Endothelial cell of umbilical vein (primary cell): ENCODE measurements around the gene NRCAM. TPM values are rescaled to one million over a fixed set of nuclear protein-coding genes. Genes with fewer than 3 reads are reported as not detected.
A peak's percentile ranks its signal among the peaks of the same experiment; 100 is the strongest.

Source experiments
- BruUV-seq: library from RNA; stranded (reverse); fragments of 400-500 nt; replicated peaks from 2 replicates; lab custom pipeline; 2021; lab: Mats Ljungman, UMichigan
- CTCF ChIA-PET: fragments of 300-600, 350-600 bp; sonication (Branson Sonifier 250); formaldehyde crosslinking; loops from one replicate; lab custom pipeline; 2021; ENCODE audit warnings: antibody characterized with exemption, inconsistent platforms; lab: Charles Lee
- POLR2A ChIA-PET: fragments of 300-600, 350-600 bp; sonication (Branson Sonifier 250); formaldehyde crosslinking; loops from one replicate; lab custom pipeline; 2021; ENCODE audit warnings: antibody characterized with exemption, inconsistent platforms; lab: Charles Lee
- DNase-seq: peaks from one replicate; pipeline ENCODE4 v3.0.0-alpha.2; 2011; ENCODE audit warnings: low read depth, low spot score
- FAIRE-seq: peaks from 2 replicates; lab custom pipeline; 2011; peaks lifted over from hg19 to GRCh38; lab: Jason Lieb, UNC
- H2AFZ ChIP-seq: 2 replicates; pipeline ENCODE4 v1.6.0; 2012; ENCODE audit warnings: low read depth, low read length, control low read depth, inconsistent platforms
- H3K27ac ChIP-seq: 2 replicates; pipeline ENCODE4 v1.5.1; 2011; ENCODE audit warnings: low read depth, mild to moderate bottlenecking, control low read depth, low read length, moderate library complexity; ENCODE audit not compliant: insufficient read depth
- H3K27me3 ChIP-seq, 2 experiments: 2 replicates each; pipeline versions ENCODE4 v1.6.0 to v1.6.1; 2011; ENCODE audit warnings: low read length in 2 of 2, mixed read lengths in 1 of 2; ENCODE audit not compliant: control insufficient read depth in 2 of 2, insufficient read depth in 2 of 2
- H3K36me3 ChIP-seq, 2 experiments: 2 replicates in 1 of 2; 3 replicates in 1 of 2; pipeline ENCODE4 v1.5.1; 2011; ENCODE audit warnings: low read length in 2 of 2, mild to moderate bottlenecking in 1 of 2, moderate library complexity in 1 of 2; ENCODE audit not compliant: control insufficient read depth in 2 of 2, insufficient read depth in 2 of 2; ENCODE audit errors: extremely low read depth in 1 of 2
- H3K4me1 ChIP-seq: 3 replicates; pipeline ENCODE4 v1.5.1; 2011; ENCODE audit warnings: mild to moderate bottlenecking, low read length; ENCODE audit not compliant: control insufficient read depth, insufficient read depth; ENCODE audit errors: extremely low read depth
- H3K4me2 ChIP-seq: 2 replicates; pipeline ENCODE4 v1.6.1; 2011; ENCODE audit warnings: low read length, control low read depth, mixed read lengths; ENCODE audit not compliant: insufficient read depth
- H3K4me3 ChIP-seq, 3 experiments: fragments of 200-600 bp in 1 of 3; sonication (generic), shearing (Covaris generic) in 1 of 3; replicated peaks in 1 of 3; 2 replicates each; pipeline ENCODE4 v1.5.1; 2011 to 2016; ENCODE audit warnings: control low read depth in 3 of 3, low read length in 3 of 3, mild to moderate bottlenecking in 2 of 3, inconsistent platforms in 1 of 3, low read depth in 1 of 3, moderate library complexity in 1 of 3; ENCODE audit not compliant: insufficient read depth in 1 of 3
- H3K79me2 ChIP-seq: 2 replicates; pipeline ENCODE4 v1.6.0; 2012; ENCODE audit warnings: low read length, inconsistent platforms; ENCODE audit not compliant: control insufficient read depth, insufficient read depth
- H3K9ac ChIP-seq: replicated peaks from 2 replicates; pipeline ENCODE3; 2011; ENCODE audit warnings: low read length, control low read depth; ENCODE audit not compliant: insufficient read depth; ENCODE audit errors: extremely low read depth
- H3K9me1 ChIP-seq: replicated peaks from 3 replicates; pipeline ENCODE4 v1.6.0; 2011; ENCODE audit warnings: mild to moderate bottlenecking, low read length; ENCODE audit not compliant: control insufficient read depth, insufficient read depth; ENCODE audit errors: extremely low read depth
- H3K9me3 ChIP-seq: replicated peaks from 2 replicates; pipeline ENCODE4 v1.5.1; 2012; ENCODE audit warnings: low read length, inconsistent platforms; ENCODE audit not compliant: control insufficient read depth, insufficient read depth
- H4K20me1 ChIP-seq: replicated peaks from 2 replicates; pipeline ENCODE3; 2011; ENCODE audit warnings: mild to moderate bottlenecking, low read length; ENCODE audit not compliant: control insufficient read depth, insufficient read depth; ENCODE audit errors: extremely low read depth
- EZH2 ChIP-seq: IDR thresholded peaks from 2 replicates; pipeline ENCODE4 v1.6.1; 2012; ENCODE audit warnings: borderline replicate concordance, low read depth, mild to moderate bottlenecking, moderate library complexity, low read length, inconsistent platforms; ENCODE audit not compliant: severe bottlenecking
- FOS ChIP-seq: IDR thresholded peaks from 2 replicates; pipeline ENCODE4 v1.6.1; 2011; ENCODE audit warnings: mild to moderate bottlenecking, low read length, moderate library complexity, borderline replicate concordance; ENCODE audit not compliant: insufficient read depth
- GATA2 ChIP-seq: IDR thresholded peaks from 2 replicates; pipeline ENCODE4 v1.7.0; 2011; ENCODE audit warnings: low read depth, mild to moderate bottlenecking, moderate library complexity, mixed read lengths, low read length; ENCODE audit not compliant: insufficient read length, insufficient read depth
- JUN ChIP-seq: IDR thresholded peaks from 2 replicates; pipeline ENCODE4 v1.6.1; 2011; ENCODE audit warnings: borderline replicate concordance, low read depth; ENCODE audit not compliant: insufficient read length, insufficient read depth
- MYC ChIP-seq: IDR thresholded peaks from one replicate; pipeline ENCODE4 v1.6.1; 2011; ENCODE audit warnings: mild to moderate bottlenecking, low read depth, low read length
- POLR2A ChIP-seq: IDR thresholded peaks from 2 replicates; pipeline ENCODE4 v1.6.1; 2012; ENCODE audit warnings: low read depth, mild to moderate bottlenecking, control low read depth, low read length
- POLR2AphosphoS5 ChIP-seq: IDR thresholded peaks from 2 replicates; pipeline ENCODE4 v1.6.1; 2012; ENCODE audit warnings: low read depth, mild to moderate bottlenecking, control low read depth, low read length, moderate library complexity; ENCODE audit not compliant: insufficient read depth
- dilution Hi-C: fragments of 300-500 bp; cut with MboI; formaldehyde crosslinking; loops from one replicate; pipeline ENCODE4 v1.15.0; 2019; ENCODE audit warnings: low sequenced_read_pairs; ENCODE audit not compliant: extremely low pct_ligation_motif_present
- intact Hi-C: fragments of 100-400 bp; cut with micrococcal nuclease; formaldehyde crosslinking; loops from one replicate; pipeline ENCODE4 v1.10.0; 2022
- polyA plus RNA-seq, 4 experiments: library from polyadenylated mRNA; depleted of rRNA in 3 of 4; stranded (reverse) in 3 of 4; unstranded in 1 of 4; fragments of >200 nt; gene quantifications; 2 replicates each; pipeline versions ENCODE4 v1.2.1 to v1.2.3, GENCODE V29; 2011 to 2012; ENCODE audit warnings: missing spikeins in 1 of 4
- total RNA-seq: library from RNA; stranded (reverse); gene quantifications from 2 replicates; pipeline ENCODE4 v1.2.3, GENCODE V29; 2021
- TF ChIP-seq, protein P1 (sequence below), 2 donors: IDR thresholded peaks; 1 replicate in 1 of 2; 2 replicates in 1 of 2; pipeline ENCODE4 v1.5.1; 2011; ENCODE audit warnings: low read length in 2 of 2, mild to moderate bottlenecking in 2 of 2, moderate library complexity in 2 of 2, control low read depth in 1 of 2, inconsistent platforms in 1 of 2, low read depth in 1 of 2; ENCODE audit not compliant: insufficient read depth in 1 of 2; ENCODE audit errors: extremely low read depth in 1 of 2
- TF ChIP-seq, protein P2 (sequence below): IDR thresholded peaks from 2 replicates; pipeline ENCODE4 v1.6.1; 2011; ENCODE audit not compliant: insufficient read depth, insufficient read length

The NRCAM gene
- total and polyA plus RNA-seq, 2 donors (not counting 3 experiments of a cell fraction or from before 2014, with no cell fraction given), result 26.0 to 47.6 TPM

DNA sequence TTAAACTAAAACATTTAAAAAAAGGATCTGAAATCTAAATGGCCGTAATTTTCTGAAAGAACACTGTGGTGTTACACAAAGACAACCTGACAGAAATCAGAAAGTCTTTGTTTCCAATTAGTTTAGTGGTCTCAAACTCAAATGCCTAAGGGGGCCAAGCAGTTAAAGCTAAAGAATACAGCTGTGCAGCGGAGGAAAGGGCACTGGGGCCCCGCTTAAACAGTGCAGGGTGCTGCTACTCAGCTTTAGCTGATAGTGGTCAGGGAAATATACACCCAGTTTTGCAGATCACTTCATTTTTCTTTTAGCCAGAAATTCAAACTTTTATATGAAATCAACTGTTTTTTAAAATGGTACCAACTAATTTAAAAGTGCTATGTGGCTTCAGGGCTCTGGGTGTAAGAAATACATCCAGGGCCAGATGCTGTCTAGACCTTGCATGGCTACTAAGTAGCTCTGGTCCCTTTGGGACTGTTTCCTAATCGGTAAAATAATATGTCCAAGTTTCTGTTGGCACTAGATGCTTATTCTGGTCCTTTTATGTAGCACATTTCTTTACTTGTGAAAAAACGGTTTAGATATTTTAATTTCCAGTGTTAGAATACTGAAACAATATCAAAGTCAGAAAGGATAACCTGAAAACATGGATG lies 164.3 kb downstream of the NRCAM start:
- Histone ChIP-seq H3K9ac (peak overlapping the region; percentile 74), H3K27me3 (no peaks in the 10 kb centered on the region), H3K9me1 (no peaks in the 10 kb centered on the region), H3K36me3 (no peaks in the 10 kb centered on the region), H3K4me2 (peak overlapping the region; percentile 31), H4K20me1 (no peaks in the 10 kb centered on the region), H3K4me1 (peaks cover 52% of the 10 kb centered on the region), H3K9me3 (no peaks in the 10 kb centered on the region), H3K79me2 (peaks cover 23% of the 10 kb centered on the region), H3K27ac (peak overlapping the region; percentile 88), H2AFZ (no peak overlapping the region), H3K4me3 (no peak overlapping the region)
- intact Hi-C loops, result loop anchor here (2.0 to 10.0 kb wide), 4 partner anchors 13 to 277 kb away; no protein-coding TSS in a partner anchor
- dilution Hi-C loops, result no loop called here
- no peak for TF ChIP-seq GATA2
- no peak for TF ChIP-seq FOS
- no peak for TF ChIP-seq POLR2AphosphoS5
- no peak for TF ChIP-seq EZH2
- TF ChIP-seq, protein P1, sequence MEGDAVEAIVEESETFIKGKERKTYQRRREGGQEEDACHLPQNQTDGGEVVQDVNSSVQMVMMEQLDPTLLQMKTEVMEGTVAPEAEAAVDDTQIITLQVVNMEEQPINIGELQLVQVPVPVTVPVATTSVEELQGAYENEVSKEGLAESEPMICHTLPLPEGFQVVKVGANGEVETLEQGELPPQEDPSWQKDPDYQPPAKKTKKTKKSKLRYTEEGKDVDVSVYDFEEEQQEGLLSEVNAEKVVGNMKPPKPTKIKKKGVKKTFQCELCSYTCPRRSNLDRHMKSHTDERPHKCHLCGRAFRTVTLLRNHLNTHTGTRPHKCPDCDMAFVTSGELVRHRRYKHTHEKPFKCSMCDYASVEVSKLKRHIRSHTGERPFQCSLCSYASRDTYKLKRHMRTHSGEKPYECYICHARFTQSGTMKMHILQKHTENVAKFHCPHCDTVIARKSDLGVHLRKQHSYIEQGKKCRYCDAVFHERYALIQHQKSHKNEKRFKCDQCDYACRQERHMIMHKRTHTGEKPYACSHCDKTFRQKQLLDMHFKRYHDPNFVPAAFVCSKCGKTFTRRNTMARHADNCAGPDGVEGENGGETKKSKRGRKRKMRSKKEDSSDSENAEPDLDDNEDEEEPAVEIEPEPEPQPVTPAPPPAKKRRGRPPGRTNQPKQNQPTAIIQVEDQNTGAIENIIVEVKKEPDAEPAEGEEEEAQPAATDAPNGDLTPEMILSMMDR (IDR thresholded peaks at IDR 0.05; ENCODE audit: extremely low read depth in 1 of 2, insufficient read depth in 1 of 2, low read depth in 1 of 2, low read length in 2 of 2), result no peak
- no peak for TF ChIP-seq POLR2A
- no peak for TF ChIP-seq JUN
- TF ChIP-seq MYC, result no peak
- TF ChIP-seq, protein P2, sequence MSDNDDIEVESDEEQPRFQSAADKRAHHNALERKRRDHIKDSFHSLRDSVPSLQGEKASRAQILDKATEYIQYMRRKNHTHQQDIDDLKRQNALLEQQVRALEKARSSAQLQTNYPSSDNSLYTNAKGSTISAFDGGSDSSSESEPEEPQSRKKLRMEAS, result no peak
- DNase-seq (no peak), FAIRE-seq (no peak)
- no TSS peak for BruUV-seq
- ChIA-PET POLR2A (no interaction called here), CTCF (interaction anchor here (1.0 to 2.9 kb wide), 4 partner anchors 11 to 205 kb away, joined by 3 to 18 read pairs (median 8); no protein-coding TSS in a partner anchor)
